ENCODE measurements around the gene PCNX1.

DNA sequence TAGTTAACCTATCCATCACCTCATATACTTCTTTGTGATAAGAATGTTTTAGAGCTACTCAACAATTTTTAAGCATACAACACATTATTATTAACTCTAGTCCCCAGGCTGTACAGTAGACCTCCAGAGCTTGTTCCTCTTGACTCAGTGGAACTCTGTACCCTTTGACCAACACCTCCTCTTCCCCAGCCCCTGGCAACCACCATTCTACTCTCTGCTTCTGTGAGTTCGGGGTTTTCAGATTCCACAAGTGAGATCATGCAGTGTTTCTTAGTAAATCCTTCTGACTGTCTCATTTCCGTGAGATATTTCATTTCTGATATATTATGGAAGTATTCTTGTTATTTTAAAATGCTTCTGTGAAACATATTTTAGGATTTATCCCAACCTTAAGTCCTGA, 200.7 kb downstream of the PCNX1 start:
- TF ChIP-seq EZH2 (IDR thresholded peaks at IDR 0.05; ENCODE audit: borderline replicate concordance, insufficient read depth, low read depth, low read length, poor library complexity, severe bottlenecking), result no peak
- TF ChIP-seq, protein P1, sequence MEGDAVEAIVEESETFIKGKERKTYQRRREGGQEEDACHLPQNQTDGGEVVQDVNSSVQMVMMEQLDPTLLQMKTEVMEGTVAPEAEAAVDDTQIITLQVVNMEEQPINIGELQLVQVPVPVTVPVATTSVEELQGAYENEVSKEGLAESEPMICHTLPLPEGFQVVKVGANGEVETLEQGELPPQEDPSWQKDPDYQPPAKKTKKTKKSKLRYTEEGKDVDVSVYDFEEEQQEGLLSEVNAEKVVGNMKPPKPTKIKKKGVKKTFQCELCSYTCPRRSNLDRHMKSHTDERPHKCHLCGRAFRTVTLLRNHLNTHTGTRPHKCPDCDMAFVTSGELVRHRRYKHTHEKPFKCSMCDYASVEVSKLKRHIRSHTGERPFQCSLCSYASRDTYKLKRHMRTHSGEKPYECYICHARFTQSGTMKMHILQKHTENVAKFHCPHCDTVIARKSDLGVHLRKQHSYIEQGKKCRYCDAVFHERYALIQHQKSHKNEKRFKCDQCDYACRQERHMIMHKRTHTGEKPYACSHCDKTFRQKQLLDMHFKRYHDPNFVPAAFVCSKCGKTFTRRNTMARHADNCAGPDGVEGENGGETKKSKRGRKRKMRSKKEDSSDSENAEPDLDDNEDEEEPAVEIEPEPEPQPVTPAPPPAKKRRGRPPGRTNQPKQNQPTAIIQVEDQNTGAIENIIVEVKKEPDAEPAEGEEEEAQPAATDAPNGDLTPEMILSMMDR (IDR thresholded peaks at IDR 0.05), result no peak
